Activated naive CD4-positive, alpha-beta T cell treated with anti-CD3 and anti-CD28 coated beads for 36 hours (primary cell): ENCODE results near the gene CNTN3. TPM values are rescaled to one million over a fixed set of nuclear protein-coding genes. Genes with fewer than 3 reads are reported as not detected.

Source experiments
- CTCF ChIA-PET: fragments of 350-600 bp; sonication (Branson Sonifier 250); formaldehyde crosslinking; loops from one replicate; lab custom pipeline; 2021; ENCODE audit warnings: antibody characterized with exemption; lab: Charles Lee
- DNase-seq: peaks from one replicate; pipeline ENCODE4 v3.0.0-alpha.2; 2020
- H3K27ac Mint-ChIP-seq: one replicate; pipeline ENCODE4 v1.8.0; 2021; ENCODE audit warnings: mild to moderate bottlenecking, mixed read lengths
- H3K27me3 Mint-ChIP-seq: one replicate; pipeline ENCODE4 v1.8.0; 2021; ENCODE audit warnings: low read depth, mixed read lengths
- H3K36me3 Mint-ChIP-seq: one replicate; pipeline ENCODE4 v1.8.0; 2021; ENCODE audit warnings: low read depth, mixed read lengths
- H3K4me1 Mint-ChIP-seq: one replicate; pipeline ENCODE4 v1.8.0; 2021; ENCODE audit warnings: low read depth, mixed read lengths
- H3K4me3 Mint-ChIP-seq: one replicate; pipeline ENCODE4 v1.8.0; 2021; ENCODE audit warnings: mild to moderate bottlenecking, moderate library complexity, mixed read lengths
- H3K9me3 Mint-ChIP-seq: one replicate; pipeline ENCODE4 v1.8.0; 2021; ENCODE audit warnings: mixed read lengths
- intact Hi-C: fragments of 100-400 bp; cut with micrococcal nuclease; formaldehyde crosslinking; loops from one replicate; pipeline ENCODE4 v1.15.1; 2023
- total RNA-seq, 2 experiments: library from RNA; stranded (reverse); gene quantifications; one replicate each; pipeline ENCODE4 v1.2.3, GENCODE V29; 2021

CNTN3 gene
- not detected for total RNA-seq

DNA sequence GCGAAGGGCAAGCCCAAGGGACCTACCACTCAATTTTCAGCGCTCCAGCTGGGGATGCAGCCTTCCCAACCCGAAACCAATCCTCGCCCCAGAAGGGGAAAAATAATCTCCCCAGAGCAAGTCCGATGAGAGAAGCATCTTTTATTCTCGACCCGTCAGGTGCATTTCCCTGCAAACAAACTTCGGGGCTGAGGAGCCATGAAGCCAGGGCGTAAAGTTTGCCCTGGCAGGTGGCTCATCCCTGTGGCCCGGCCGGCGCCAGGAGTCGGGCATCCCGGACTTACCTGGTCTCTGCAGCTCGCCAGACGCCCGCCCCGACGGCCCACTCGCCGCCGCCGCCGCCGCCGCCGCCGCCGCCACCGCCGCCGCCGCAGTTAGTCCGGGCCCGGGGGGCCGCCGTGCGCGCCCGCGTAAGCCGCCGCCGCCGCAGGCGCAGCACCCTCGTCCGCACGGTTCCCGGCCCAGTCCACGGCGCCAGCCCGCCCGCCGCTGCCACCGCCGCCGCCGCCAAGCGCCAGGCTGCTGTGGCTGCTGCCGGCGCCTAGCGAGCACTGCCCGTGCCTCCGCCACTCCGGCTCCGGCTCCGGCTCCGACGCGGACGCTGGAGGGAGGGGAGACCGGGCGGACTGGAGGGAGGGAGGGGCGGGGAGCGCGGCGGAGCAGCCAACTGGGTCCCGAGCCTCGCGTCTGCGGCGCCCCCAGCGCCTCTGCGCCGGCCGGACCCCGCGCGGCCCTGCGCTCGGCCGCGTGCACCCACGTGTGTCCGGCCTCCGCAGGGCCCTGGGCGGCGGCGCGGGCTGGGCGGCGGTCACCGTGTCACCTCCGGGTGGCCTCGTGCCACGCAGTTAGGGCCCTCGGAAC is at the start of gene CNTN3:
CNTN3 (minus strand) TSS at position 553 of the 861 bp plus-strand sequence. CDS start 93,547 bp downstream, outside the sequence.
- no peak for DNase-seq
- Mint-ChIP-seq H3K4me3 (no peak within 1 kb of the TSS), H3K27me3 (peaks cover 23% of the 10 kb centered on the region), H3K27ac (no peak within 1 kb of the TSS), H3K36me3 (no peaks in the 10 kb centered on the region), H3K4me1 (no peaks in the 10 kb centered on the region), H3K9me3 (peaks cover under 1% of the 10 kb centered on the region)
- intact Hi-C loops: no loop called here
- CTCF ChIA-PET: no interaction called here

DNA sequence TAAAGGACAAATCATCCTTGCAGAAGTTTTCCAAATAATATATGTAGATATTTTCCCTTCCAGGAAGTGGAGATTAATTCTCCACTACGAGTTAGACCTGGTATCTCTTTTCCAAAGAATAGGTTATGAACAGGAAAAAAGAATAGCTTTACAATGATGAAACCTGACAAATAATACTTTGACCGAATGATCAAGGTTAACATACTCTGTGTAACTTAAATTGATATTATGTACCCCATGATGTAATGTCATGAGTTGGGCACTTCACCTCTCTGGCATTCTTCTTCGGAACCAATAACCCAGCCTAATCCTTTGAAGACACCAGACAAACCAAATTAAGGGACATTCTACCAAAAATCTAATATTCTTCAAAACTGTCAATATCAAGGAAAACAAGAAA is 48.7 kb upstream of the CNTN3 start:
- Mint-ChIP-seq H3K27me3 (no peaks in the 10 kb centered on the region), H3K4me3 (no peak overlapping the region), H3K9me3 (peaks cover 12% of the 10 kb centered on the region), H3K36me3 (no peaks in the 10 kb centered on the region), H3K27ac (no peak overlapping the region), H3K4me1 (no peaks in the 10 kb centered on the region)
- intact Hi-C loops: no loop called here
- CTCF ChIA-PET: no interaction called here
- no peak for DNase-seq

DNA sequence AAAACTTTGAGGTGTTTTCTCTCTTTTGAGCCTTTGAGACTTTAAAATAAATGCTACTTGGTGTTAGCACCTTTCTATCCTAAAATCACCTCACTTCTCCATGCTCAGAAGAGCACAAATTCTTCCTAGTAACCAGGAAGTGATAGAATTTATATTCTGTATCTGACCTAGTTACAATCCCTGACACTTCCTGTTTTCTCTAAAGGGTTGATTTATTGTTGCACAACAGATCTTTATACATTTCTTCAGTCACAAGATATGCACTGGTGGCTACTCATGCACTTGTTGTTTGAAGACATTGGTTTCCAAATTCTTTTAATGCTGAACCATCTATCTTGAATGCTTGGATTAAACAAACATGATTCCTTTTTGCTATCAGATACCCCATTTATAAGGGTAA is 47.2 kb upstream of the CNTN3 start:
- Mint-ChIP-seq H3K4me3 (no peak overlapping the region), H3K27ac (no peak overlapping the region), H3K9me3 (peaks cover 6% of the 10 kb centered on the region), H3K27me3 (no peaks in the 10 kb centered on the region), H3K36me3 (no peaks in the 10 kb centered on the region), H3K4me1 (no peaks in the 10 kb centered on the region)
- CTCF ChIA-PET: no interaction called here
- intact Hi-C loops: no loop called here
- no peak for DNase-seq

DNA sequence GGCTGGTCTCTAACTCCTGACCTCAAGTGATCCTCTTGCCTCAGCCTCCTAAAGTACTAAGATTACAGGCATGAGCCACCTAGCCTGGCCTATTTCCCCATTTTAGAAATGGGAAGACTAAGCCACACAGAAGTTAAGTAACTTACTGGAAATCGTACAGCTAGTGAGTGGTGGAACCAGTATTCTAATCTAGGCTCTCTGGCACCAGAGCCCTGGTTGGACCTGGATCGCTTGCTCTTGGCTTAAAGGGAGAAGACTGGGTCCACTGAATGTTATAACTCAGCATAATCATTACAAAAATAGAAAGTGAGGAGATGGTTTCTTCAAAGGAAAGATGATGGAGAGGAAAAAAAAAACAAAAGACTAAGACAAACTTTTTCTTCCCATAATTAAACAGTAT is 37.4 kb upstream of the CNTN3 start:
- DNase-seq: no peak
- CTCF ChIA-PET: no interaction called here
- Mint-ChIP-seq H3K27ac (no peak overlapping the region), H3K4me3 (no peak overlapping the region), H3K27me3 (no peaks in the 10 kb centered on the region), H3K9me3 (peaks cover 5% of the 10 kb centered on the region), H3K4me1 (no peaks in the 10 kb centered on the region), H3K36me3 (no peaks in the 10 kb centered on the region)
- intact Hi-C loops: no loop called here

DNA sequence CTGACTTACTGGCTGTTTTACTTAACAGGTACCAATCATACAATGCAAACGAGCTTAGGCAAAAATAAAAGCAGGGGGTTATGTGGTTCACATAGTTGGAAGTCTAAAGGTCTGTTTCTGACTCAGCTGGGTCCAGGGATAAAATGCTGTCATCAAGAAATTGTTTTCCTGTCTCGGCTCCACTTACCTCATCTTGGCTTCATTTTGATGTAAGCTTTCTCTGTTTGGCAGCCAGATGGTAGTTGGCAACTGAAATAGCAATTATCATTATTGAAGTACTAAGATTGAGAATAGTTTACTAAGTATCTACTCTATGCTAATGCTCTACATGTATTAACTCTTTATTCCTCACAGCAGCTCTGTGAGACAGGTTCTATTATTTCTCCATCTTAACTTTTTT is 36.8 kb upstream of the CNTN3 start:
- no peak overlapping the region for H3K4me3 Mint-ChIP-seq
- no peak for DNase-seq
- H3K4me1 Mint-ChIP-seq: no peaks in the 10 kb centered on the region
- no peaks in the 10 kb centered on the region for H3K36me3 Mint-ChIP-seq
- peaks cover 2% of the 10 kb centered on the region for H3K9me3 Mint-ChIP-seq
- no peak overlapping the region for H3K27ac Mint-ChIP-seq
- H3K27me3 Mint-ChIP-seq: no peaks in the 10 kb centered on the region
- intact Hi-C loops: no loop called here
- CTCF ChIA-PET: no interaction called here

DNA sequence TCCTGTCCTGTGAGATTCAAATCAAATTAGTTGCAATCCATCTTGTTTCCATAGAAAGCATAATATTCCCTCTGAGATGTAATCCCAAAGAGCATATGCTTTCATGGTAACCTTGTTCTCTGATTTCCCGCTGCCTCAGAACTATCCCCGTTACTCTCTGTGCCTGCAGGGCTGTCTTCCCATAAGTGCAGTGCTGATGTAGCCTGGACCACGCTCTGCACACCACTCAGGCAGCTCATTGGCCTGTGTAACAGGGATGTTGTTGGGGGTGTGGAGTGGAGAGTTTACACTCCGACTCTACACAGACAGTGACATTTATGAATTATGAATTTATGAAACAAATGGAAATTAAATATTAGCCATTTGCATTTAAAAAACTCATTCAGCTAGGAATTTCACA is 33.6 kb upstream of the CNTN3 start:
- no peaks in the 10 kb centered on the region for H3K4me1 Mint-ChIP-seq
- no peak overlapping the region for H3K27ac Mint-ChIP-seq
- no peaks in the 10 kb centered on the region for H3K27me3 Mint-ChIP-seq
- H3K36me3 Mint-ChIP-seq: no peaks in the 10 kb centered on the region
- CTCF ChIA-PET: no interaction called here
- no peak for DNase-seq
- intact Hi-C loops: no loop called here
- peaks cover 11% of the 10 kb centered on the region for H3K9me3 Mint-ChIP-seq
- H3K4me3 Mint-ChIP-seq: no peak overlapping the region

DNA sequence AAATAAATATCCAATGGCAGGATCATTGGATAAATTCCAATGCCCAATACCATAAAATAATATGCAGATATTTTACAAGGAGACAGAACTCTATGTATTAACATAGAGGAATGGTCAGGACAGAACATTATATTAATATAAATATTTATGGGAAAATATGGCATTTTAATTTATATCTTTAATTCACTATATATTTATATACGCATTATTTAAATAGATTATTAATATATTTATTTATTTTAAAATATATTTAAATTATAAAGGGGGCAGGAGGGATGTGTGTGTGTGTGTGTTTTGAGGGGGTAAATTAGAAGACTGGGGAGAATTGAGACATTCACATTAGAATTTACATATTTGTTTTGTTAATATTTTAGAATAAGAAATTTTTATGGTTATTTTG is 31.6 kb upstream of the CNTN3 start:
- Mint-ChIP-seq H3K9me3 (peaks cover 10% of the 10 kb centered on the region), H3K36me3 (no peaks in the 10 kb centered on the region), H3K4me1 (no peaks in the 10 kb centered on the region), H3K4me3 (no peak overlapping the region), H3K27ac (no peak overlapping the region), H3K27me3 (no peaks in the 10 kb centered on the region)
- DNase-seq: no peak
- intact Hi-C loops: no loop called here
- CTCF ChIA-PET: no interaction called here

DNA sequence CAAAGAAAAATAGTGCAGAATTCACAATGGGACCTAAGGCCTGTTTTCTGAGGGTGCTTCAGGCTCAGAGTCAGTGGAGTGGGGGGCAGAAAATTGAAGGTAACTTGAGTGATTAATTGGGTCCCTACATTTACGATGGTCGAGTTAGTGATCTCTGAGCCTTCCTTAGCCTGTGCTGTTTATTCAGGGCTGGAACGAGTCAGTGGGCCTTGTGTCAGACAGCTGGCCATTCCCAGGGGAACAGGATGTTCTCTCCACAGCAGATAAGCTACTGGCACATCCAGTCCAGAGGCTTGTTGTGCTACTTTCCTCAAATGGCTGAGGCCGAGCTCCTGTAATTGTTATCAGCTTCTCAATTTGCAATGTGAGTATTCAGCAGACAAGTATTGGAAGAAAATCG is 29.2 kb upstream of the CNTN3 start:
- Mint-ChIP-seq H3K9me3 (peaks cover 10% of the 10 kb centered on the region), H3K36me3 (no peaks in the 10 kb centered on the region), H3K27me3 (no peaks in the 10 kb centered on the region), H3K4me1 (no peaks in the 10 kb centered on the region), H3K27ac (no peak overlapping the region), H3K4me3 (no peak overlapping the region)
- DNase-seq: no peak
- CTCF ChIA-PET: no interaction called here
- intact Hi-C loops: no loop called here

DNA sequence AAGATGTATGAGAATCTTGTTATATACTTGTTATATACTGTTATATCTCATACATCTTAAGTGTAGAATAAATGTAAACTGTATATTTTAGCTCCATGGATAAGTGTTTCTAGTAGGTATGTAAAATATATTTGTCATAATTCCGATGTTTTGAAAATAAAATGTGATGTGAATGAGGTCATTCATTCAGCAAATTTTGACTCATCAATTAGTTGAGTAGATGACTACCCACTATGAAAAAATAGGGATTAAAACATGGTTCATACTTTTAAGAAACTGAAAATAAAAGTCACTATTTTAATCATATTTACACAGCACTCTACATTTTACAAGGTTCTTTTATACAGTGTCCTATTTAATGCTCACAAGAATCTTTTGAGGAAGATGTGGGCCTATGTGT is 28.4 kb upstream of the CNTN3 start:
- Mint-ChIP-seq H3K4me1 (no peaks in the 10 kb centered on the region), H3K27ac (no peak overlapping the region), H3K36me3 (no peaks in the 10 kb centered on the region), H3K4me3 (no peak overlapping the region), H3K27me3 (no peaks in the 10 kb centered on the region), H3K9me3 (peaks cover 9% of the 10 kb centered on the region)
- intact Hi-C loops: no loop called here
- no peak for DNase-seq
- CTCF ChIA-PET: no interaction called here

DNA sequence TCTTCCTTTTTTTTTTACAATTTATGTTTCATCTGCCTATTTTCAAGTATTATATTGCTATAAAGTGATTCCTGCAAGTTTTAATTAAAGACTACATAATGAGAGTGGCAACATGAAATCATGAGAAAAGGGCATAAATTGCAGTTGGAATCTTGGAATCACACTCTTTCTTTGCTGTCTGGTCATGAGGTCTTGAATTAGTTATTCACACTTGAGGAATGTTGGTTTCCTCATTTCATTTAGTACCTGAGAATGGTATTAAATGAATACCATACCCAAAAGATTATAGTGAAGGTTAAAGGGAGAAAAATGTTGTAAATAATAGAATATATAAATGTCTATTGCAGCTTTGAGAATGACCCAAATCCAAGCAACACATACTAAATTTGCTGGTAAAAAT is 25.8 kb upstream of the CNTN3 start:
- intact Hi-C loops: no loop called here
- Mint-ChIP-seq H3K4me3 (no peak overlapping the region), H3K4me1 (no peaks in the 10 kb centered on the region), H3K9me3 (peaks cover 10% of the 10 kb centered on the region), H3K27ac (no peak overlapping the region), H3K27me3 (no peaks in the 10 kb centered on the region), H3K36me3 (no peaks in the 10 kb centered on the region)
- CTCF ChIA-PET: no interaction called here
- no peak for DNase-seq

DNA sequence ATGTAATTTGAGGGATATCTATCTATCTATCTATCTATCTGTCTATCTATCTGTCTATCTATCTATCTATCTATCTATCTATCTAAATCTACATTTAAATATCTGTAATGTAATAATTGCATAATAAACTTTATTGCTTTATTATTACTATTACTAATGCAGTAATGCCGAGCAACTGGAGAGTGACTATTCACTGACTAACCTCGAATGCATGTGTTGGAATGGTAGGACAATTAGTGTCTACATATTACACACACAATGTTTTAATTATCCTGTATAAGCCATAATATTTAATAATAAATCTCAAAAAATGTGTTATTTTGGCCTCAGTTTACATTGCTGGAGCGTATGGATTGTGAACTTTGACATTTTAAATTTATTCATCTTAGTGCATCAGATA is 25.2 kb upstream of the CNTN3 start:
- Mint-ChIP-seq H3K27ac (no peak overlapping the region), H3K4me3 (no peak overlapping the region), H3K9me3 (peaks cover 10% of the 10 kb centered on the region), H3K27me3 (no peaks in the 10 kb centered on the region), H3K36me3 (no peaks in the 10 kb centered on the region), H3K4me1 (no peaks in the 10 kb centered on the region)
- intact Hi-C loops: no loop called here
- CTCF ChIA-PET: no interaction called here
- DNase-seq: no peak

DNA sequence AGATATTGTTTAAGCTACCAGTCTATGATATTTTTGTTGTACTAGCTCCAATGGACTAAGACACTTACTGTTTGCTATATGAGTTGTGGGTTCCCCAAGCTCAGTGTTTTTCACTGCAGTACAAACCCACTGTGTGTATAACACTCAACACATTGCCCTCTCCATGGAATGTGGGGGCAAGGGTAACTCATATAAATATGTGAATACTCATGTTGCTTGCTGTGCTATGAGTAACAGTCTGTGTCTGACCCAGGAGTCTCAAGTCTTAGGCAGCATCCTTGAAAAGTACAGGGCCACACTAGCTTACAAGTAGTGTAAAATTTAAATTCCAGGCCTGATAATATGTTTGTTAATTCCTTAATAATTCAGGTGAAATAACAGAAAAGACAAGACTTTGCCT is 22.5 kb upstream of the CNTN3 start:
- no peaks in the 10 kb centered on the region for H3K36me3 Mint-ChIP-seq
- H3K9me3 Mint-ChIP-seq: peaks cover 4% of the 10 kb centered on the region
- intact Hi-C loops: no loop called here
- H3K27ac Mint-ChIP-seq: no peak overlapping the region
- DNase-seq: no peak
- H3K4me3 Mint-ChIP-seq: no peak overlapping the region
- no peaks in the 10 kb centered on the region for H3K4me1 Mint-ChIP-seq
- CTCF ChIA-PET: no interaction called here
- H3K27me3 Mint-ChIP-seq: no peaks in the 10 kb centered on the region

DNA sequence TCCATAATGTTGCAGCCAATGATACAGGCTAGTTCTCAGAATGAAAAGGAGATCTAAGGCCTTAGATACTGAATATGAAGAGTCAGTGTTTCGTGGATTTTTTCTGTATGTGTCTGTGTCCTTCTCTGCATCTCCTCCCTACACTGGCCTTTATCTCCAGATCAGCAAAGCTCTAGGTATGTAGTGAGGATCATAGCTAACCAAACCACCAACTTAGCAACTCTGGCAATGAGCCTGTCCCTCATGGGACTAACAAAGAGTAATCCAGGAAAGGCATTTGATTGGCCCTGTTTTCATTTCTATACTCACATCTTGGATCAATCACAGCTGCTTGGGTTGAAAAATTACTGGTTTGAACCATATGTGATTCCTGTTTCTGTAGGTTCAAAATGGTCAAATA is 18.6 kb upstream of the CNTN3 start:
- no peaks in the 10 kb centered on the region for H3K36me3 Mint-ChIP-seq
- CTCF ChIA-PET: no interaction called here
- H3K27ac Mint-ChIP-seq: no peak overlapping the region
- no peak overlapping the region for H3K4me3 Mint-ChIP-seq
- intact Hi-C loops: no loop called here
- H3K4me1 Mint-ChIP-seq: no peaks in the 10 kb centered on the region
- no peak for DNase-seq
- H3K27me3 Mint-ChIP-seq: no peaks in the 10 kb centered on the region
- peaks cover 4% of the 10 kb centered on the region for H3K9me3 Mint-ChIP-seq
